Measurements from ENCODE around the gene CCDC57.
A peak's percentile ranks its signal among the peaks of the same experiment; 100 is the strongest.

Gene CCDC57

DNA sequence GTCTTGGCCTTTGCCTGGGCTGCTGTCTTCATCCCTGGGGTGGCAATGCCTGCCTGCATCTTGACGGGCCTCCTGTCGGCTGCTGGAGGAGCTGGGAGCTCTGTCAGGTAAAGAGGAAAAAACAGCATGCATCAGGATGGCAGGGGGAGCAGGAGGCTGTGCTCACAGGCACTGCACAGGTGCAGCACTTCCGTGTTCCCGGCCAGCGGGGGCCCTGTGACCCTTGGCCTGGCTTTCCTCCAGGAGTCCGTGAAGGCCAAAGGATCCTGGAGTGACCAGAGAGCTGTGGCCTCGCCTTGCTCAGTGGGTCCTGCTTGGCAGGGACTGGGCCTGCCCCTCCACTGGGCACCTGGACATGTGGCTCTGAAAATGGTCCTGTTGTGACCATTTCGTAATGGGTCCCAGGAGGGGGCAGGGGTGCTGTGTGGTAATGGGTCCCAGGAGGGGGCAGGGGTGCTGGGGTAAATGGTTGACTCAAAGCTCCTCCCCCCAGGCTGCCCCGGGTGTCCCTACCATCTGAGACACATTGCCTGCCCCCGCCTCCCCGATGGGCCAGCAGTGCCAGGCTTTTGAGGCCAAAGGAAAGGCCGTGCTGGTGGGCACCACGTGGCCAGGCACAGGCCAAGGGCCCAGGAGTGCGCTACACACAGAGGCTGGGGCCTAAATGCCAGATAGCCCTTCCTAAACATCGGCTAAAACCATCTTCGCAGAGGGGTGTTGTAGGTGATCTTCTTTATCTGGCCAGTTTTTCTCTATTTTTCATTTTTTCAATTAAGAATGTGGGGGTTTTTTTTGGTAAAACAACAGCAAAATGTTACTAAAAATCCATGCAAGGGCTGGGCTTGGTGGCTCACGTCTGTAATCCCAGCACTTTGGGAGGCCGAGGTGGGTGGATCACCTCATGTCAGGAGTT is 110.6 kb downstream of the CCDC57 start:
- DNase-seq = no peak

GRCh38 chr17:82101301-82101715 is 111.3 kb downstream of the CCDC57 start:
- DNase-seq = no peak

- DNase-seq = no peak
These were observed 111.9 kb downstream of the CCDC57 start for GRCh38 chr17:82100502-82101298.

- no peak for DNase-seq
These were observed 113.5 kb downstream of the CCDC57 start for GRCh38 chr17:82098939-82099763.

DNA sequence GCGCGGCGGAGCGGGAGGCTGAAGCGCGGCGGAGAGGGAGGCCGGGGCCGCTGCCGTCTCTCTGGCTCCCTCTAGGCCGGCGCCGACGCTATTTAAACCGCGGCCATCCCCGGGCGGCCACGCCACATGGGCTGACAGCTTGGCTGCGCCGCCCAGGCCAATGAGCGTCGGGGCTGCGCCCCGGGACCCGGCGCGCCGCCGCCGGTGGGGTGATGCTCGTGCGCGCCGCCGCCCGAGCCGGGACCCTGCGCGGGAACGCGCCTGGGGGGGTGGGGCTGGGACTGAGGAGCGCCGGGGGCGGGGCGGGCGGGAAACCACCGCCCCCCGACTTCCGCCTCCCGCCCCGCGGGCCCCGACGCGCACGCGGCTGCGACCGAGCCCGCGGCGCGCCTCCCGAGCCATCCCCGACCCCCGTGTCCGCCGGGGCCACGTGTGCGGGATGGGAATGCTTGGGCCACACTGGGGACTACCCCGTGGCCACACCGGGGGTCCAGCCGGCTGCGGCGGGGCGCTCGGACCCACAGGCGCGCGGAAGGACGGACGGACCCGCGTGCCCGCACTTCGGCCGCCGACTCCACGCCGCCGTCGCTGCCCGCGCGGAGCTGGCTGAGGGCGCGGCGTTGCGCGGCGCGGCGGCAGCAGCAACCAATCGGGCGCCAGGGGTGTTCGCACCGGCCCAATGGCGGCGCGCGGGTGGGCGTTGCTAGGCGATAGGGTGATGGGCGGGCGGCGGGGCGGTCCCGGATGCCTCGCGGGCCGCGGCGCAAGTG is 114.3 kb downstream of the CCDC57 start, which contains the start of gene FASN:
Gene FASN, minus strand, starts transcription at position 68 of the 770 bp plus-strand sequence. CDS start 1,791 bp downstream, outside the sequence.
- DNase-seq = peak; percentile 95

DNA sequence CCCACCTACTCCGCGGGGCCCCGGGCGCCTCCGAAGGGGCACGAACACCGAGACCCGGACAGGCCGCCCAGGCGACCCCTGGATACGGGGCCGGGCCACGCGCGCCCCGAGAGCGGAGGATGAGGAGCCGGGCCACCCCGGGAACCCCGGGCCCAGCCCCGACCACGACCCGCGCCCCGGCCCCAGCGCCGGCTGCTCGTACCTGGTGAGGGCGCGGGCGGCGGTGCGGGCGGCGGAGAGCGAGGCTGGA is 114.8 kb downstream of the CCDC57 start:
- no peak for DNase-seq

- DNase-seq = peak; percentile 53
These were observed 115.3 kb downstream of the CCDC57 start for GRCh38 chr17:82097184-82097918.

DNA sequence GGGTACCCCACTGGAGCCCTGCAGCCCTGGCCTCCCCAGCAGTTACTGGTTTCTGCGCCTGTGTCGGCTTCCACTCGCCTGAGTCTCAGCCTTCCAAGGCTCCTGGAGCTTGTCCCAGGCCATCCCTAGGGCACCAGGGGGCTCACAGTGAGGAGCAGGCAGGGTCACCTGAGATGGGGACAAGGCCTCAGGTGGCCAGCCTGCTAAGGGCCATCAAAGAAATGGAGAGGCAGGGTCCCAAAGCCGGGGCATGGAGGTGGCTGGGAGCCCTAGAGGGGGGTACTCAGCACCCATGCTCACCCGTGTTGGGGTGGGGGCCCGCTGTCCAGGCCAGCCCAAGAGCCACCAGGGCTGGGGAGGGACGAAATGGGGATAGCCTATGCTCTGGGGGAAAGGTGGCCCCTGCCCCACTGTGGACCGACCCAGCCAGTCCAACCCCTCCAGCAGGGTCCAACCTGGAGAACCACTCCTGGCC is 115.9 kb downstream of the CCDC57 start:
- no peak for DNase-seq

DNA sequence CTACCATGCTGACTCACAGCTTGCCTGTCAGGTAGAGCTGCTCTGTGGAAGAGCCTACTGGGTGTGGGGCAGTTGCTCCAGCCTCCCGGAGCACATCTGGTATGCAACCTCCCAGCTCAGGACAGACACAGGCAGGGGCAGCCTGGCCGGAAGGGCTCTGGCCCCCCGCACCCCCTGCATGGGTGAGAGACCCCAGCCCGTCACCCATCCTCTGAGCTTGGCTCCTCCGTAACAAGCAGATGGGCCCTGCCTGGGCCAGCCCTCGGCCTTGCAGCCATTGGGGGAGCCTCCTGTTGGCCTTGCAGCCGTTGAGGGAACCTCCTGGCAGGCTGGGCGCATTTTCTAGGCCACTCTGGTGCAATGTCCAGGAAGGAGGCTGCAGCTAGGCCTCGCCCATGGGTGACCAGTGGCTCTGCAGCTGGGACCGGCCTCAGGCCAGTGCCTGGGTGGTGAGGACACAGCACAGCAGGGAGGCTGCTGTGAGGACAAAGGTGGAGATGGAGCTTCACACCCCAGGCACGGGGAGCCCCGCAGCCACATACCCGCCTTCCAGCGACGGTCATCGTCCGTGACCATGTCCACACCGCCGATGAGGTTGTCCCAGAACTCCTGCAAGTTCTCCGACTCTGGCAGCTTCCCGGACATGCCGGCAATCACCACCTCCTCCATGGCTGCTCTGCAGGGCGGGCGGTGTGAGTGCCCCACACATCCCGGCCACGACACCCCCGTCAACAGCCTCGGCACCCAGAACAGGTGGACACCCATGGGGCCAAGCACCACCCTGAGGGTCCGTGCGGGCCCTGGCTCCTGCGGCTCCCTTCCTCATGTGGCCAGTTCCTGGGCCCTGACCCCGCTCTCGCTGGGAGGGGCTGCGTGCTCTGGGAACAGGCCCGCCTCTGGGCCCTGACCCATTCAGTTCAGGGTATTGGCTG is 116.6 kb downstream of the CCDC57 start:
- no peak for DNase-seq

DNA sequence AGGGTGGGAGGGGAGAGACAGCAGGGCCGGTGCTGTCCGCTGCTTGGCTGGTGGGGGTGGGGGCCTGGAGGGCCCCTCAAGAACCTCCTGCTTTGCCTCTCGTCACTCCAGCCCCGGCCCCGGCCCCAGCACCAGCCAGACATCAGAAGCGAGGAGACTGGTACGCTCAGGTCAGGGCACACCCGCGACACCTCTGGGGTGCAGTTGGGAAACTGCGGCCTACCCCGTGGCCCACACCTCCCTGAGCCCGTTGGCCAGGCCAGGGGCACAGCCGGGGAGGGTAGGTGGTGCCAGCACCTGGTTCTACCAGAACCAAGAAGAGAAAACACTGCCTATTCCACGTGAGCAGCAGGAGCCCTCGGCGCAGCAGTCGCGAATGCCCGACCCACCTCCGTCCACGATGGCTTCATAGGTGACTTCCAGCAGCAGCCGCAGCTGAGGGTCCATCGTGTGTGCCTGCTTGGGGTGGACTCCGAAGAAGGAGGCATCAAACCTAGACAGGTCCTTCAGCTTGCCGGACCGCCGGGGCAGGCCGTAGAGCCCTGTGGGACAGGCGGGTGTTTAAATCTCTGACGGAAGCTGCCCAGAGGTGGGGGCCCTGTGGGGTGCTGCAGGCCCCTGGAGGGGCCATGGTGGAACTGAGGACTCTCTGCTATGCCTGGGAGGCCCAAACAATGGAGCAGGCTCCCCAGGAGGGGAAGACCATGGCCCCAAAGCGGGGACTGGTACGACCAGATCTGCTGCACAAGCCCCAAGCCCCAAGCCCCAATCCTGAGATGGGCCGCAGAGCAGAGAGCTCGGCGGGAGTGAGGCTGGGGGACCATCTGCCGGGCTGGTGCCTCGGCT is 117.5 kb downstream of the CCDC57 start:
- DNase-seq = no peak

DNA sequence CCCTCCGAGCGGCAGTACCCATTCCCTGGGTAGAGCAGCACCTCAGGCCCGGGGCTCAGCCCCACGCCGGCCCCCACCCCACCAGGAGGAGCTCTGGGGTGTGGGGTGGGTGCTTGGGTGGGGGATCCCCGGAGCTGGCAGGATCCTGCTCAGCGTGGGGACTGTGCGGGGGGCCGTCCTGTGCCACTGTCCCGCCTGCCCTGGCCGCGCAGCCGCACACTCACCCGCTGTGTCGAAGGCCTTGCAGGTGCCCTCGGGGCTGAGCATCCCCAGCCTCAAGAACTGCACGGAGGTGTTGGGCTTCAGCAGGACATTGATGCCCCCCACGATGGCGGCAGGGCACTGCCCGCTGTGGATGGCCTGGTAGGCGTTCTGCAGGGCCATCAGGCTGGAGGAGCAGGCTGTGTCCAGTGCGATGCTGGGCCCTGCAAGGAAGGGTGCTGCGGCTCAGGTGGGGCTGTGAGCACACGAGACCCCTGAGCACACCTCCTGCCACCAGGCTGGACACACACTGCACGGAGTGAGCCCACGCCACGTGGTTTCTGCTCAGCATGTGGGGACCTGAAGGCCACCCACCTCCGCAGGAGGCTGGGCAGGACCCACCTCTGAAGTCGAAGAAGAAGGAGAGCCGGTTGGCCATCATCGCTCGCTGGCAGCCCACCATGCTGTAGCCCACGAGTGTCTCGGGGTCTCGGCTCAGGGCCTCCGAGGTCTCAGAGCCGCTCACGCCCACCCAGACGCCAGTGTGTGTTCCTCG is 119.5 kb downstream of the CCDC57 start:
- DNase-seq = no peak

DNA sequence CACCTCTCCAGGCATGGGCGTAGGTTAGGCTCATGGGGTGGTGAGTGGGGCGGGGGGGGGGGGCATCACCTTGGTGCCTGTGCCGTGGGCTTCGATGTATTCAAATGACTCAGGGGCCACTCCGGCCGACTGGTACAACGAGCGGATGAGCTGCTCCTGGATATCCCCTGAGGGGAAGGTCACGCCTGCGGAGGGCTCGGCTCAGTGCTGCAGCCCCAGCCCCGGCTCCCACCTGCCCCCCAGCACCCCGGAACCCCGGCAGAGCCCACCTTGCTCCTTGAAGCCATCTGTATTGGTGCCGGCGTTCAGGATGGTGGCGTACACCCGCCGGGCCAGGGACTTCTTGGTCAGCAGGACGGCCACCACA is 120.0 kb downstream of the CCDC57 start:
- DNase-seq = no peak

DNA sequence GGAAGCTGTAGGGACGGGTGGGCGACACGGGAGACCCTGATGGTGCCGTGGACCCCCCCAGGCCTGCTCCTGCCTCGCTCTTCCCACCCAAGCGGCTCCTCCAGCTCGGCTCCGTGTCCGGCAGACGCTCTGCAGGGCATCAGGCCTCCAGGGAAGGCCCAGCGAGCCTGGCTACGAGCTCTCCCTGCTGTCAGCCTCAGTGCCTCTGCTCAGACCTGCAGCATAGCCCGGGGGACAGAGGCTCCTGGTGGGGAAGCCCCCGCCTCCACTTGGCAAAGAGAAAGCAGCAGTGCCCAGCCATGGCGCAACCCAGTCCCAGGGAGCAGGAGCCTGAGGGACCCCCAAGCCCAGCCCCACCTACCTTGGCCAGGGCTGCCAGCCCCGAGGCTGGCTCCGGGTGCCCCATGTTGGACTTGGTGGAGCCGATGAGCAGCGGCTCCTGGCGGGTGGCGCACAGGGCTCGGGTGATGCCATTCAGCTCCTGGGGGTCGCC is 120.5 kb downstream of the CCDC57 start:
- no peak for DNase-seq

DNA sequence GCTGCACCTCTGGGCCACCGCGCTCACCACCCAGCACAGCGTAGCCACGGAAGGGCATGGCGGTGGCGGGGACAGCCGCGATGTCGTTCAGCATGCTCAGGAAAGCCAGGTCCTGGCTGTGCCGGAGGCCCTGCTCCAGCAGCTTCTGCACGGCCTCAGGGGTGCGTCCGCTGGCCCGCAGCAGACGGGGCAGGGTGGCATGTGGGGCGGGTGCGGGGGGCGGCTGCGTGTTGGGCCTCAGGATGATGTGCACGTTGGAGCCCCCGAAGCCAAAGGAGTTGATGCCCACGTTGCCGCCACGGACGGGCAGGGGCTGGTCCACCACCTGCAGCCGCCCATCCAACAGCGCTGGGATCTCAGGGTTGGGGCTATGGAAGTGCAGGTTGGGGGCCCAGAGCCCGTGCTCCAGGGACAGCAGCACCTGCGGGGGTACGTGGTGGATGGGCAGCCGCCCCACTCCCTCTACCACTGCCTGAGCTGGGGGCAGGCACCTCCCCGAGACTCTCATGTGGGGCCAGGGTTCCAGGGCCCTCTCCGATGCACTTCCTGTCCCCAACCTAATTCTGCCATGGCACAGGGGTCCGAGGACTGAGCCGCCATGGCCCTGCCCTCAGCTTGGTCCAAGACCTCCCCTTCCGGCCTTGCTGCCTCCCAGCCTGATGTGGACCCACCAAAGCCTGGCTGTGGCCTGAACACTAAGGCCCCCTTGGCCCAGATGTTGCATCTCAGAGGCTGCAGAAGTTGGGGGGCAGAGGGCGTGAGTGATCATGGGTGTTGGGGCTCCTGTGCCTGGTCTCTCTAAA is 121.2 kb downstream of the CCDC57 start:
- DNase-seq = no peak

DNA sequence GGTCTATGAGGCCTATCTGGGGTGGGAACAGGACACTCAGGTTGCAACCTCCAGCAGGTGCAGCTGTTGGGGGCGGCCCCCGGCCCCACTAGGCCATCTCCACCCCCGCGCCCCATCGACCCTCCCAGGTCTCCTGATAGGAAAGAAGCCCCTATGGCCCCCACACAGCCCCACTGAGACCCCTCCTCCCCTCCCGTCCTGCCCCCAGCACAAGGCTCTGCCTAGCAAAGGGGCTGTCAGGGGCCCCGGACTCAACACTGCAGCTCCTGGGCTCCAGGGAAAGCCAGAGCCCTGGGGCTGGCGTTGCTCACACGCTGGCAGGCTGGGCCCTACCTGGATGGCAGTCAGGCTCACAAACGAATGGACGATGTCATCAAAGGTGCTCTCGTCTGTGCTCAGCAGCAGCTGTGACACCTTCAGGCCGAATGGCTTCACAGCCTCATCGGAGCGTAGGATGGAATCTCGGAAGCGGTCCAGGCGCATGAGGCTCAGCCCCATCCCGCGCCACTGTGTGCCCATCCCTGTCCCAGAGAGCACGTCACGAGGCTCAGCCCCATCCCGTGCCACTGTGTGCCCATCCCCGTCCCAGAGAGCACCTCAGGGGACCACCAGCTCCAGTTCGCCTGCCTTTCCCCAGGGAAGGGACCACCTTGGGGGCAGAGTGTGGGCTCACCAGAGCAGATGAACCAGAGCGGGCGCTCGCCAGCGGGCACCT is 121.9 kb downstream of the CCDC57 start:
- no peak for DNase-seq

GRCh38 chr17:82089723-82090548 is 122.7 kb downstream of the CCDC57 start:
- no peak for DNase-seq
